Measurements from ENCODE around the gene NCR3LG1. TPM values are rescaled to one million over a fixed set of nuclear protein-coding genes. Genes with fewer than 3 reads are reported as not detected.

The NCR3LG1 gene
- total and polyA plus RNA-seq, 2 of the 8 experiments (the other 6 are each of a cell fraction or from before 2014, with no cell fraction given) = 0.68 to 1.9 TPM

- DNase-seq (ENCODE audit: low read depth in 1 of 2, low spot score in 2 of 2) = no peak
- Histone ChIP-seq H4K5ac (ENCODE audit: insufficient read length, low read depth, low read length) (no peak overlapping the region), H2BK120ac (replicated peaks; ENCODE audit: low read depth, low read length) (no peak overlapping the region), H2BK20ac (ENCODE audit: low read length) (no peak overlapping the region), H4K8ac (ENCODE audit: extremely low read depth, insufficient read depth, low read length) (no peak overlapping the region), H2AK5ac (ENCODE audit: low read depth, low read length) (no peak overlapping the region), H3K79me2 (ENCODE audit: control insufficient read depth in 1 of 2, insufficient read depth in 2 of 2, low read length in 2 of 2) (no peaks in the 10 kb centered on the region), H3K9me3 (ENCODE audit: insufficient read depth in 2 of 2, low read depth in 1 of 2, low read length in 1 of 2) (no peaks in the 10 kb centered on the region), H3K4me3 (ENCODE audit: extremely low read depth in 1 of 4, insufficient read depth in 2 of 4, low read depth in 3 of 4, low read length in 4 of 4) (no peak overlapping the region), H3K4me1 (replicated peaks in 1 of 4; ENCODE audit: control insufficient read depth in 3 of 4, insufficient read depth in 4 of 4, low read length in 3 of 4) (peaks cover 0 to 4% (median 3%) of the 10 kb centered on the region in 4 experiments; a peak in 3 of 7 replicates), H3K27me3 (replicated peaks in 1 of 4; ENCODE audit: control insufficient read depth in 3 of 4, extremely low read depth in 1 of 4, insufficient read depth in 3 of 4, low read length in 3 of 4) (no peaks in the 10 kb centered on the region; a peak in 3 of 7 replicates), H3K27ac (ENCODE audit: low read depth, low read length) (no peak overlapping the region), H3K9ac (replicated peaks in 1 of 4; ENCODE audit: extremely low read depth in 1 of 4, low read depth in 3 of 4, low read length in 3 of 4) (no peak overlapping the region), H2BK5ac (ENCODE audit: low read depth, low read length) (no peak overlapping the region), H2BK12ac (ENCODE audit: low read depth, low read length) (no peak overlapping the region), H3K14ac (ENCODE audit: insufficient read length) (no peak overlapping the region), H3K18ac (ENCODE audit: extremely low read depth, low read length) (no peak overlapping the region), H2AFZ (ENCODE audit: low read length) (no peak overlapping the region), H4K20me1 (replicated peaks in 1 of 2; ENCODE audit: control insufficient read depth in 1 of 2, insufficient read depth in 2 of 2, low read length in 2 of 2) (no peaks in the 10 kb centered on the region), H3K56ac (replicated peaks; ENCODE audit: insufficient read length, low read depth, low read length) (no peak overlapping the region), H3K79me1 (ENCODE audit: low read depth, low read length) (no peaks in the 10 kb centered on the region), H3K36me3 (ENCODE audit: control insufficient read depth in 2 of 4, insufficient read depth in 4 of 4, low read length in 3 of 4) (no peaks in the 10 kb centered on the region), H2BK15ac (ENCODE audit: low read length) (no peak overlapping the region), H3K23me2 (ENCODE audit: low read depth, low read length) (no peaks in the 10 kb centered on the region), H3K23ac (ENCODE audit: insufficient read length) (no peak overlapping the region), H3K4me2 (ENCODE audit: insufficient read depth in 1 of 2, low read depth in 2 of 2, low read length in 2 of 2) (no peak overlapping the region), H4K91ac (replicated peaks; ENCODE audit: insufficient read length, low read length) (no peak overlapping the region), H3K4ac (replicated peaks; ENCODE audit: insufficient read length, low read depth, low read length) (no peak overlapping the region)
- no peak for TF ChIP-seq SP1 (IDR thresholded peaks at IDR 0.05; ENCODE audit: low read depth, low read length)
- TF ChIP-seq MAFK (IDR thresholded peaks at IDR 0.05; ENCODE audit: low read depth, low read length) = peak; percentile 75
- WGBS, 2 experiments (ENCODE audit: extremely low coverage in 1 of 2, insufficient coverage in 1 of 2, insufficient read length in 1 of 2, insufficient replicate concordance in 2 of 2, low coverage in 1 of 2, low lambda C conversion rate in 2 of 2, missing lambda C conversion rate in 1 of 2) = 87% methylated on average over 15 of the region's 15 CpGs; no CpG with 5 or more reads in 1 of the 2 experiments
- ChIA-PET CTCF (ENCODE audit: partially characterized antibody) (interaction anchor here (0.5 to 38.8 kb wide), 20 partner anchors 8 to 308 kb away, joined by 3 to 1414 read pairs (median 4); no protein-coding TSS in a partner anchor), POLR2A (ENCODE audit: partially characterized antibody) (no interaction called here)
- no peak for FAIRE-seq
Measured at GRCh38 chr11:17413414-17414316, 62.1 kb downstream of the NCR3LG1 start.

Measured in H1 (cell line).